Thymus (tissue), 14 donors: Measurements from ENCODE around the gene WEE1. TPM values are rescaled to one million over a fixed set of nuclear protein-coding genes. Genes with fewer than 3 reads are reported as not detected.
A peak's percentile ranks its signal among the peaks of the same experiment; 100 is the strongest.

ENCODE experiments used
- DNase-seq, 9 donors: peaks; one replicate each; pipeline ENCODE4 v3.0.0-alpha.2; 2013; ENCODE audit warnings: low spot score in 9 of 9, low read depth in 6 of 9, missing footprints in 1 of 9
- H3K27ac ChIP-seq, 2 donors: one replicate each; pipeline ENCODE4 v1.5.1; 2013; ENCODE audit warnings: control low read depth in 1 of 2, low read depth in 1 of 2, low read length in 1 of 2, mild to moderate bottlenecking in 1 of 2, moderate library complexity in 1 of 2
- H3K27me3 ChIP-seq, 2 donors: one replicate each; pipeline ENCODE4 v1.5.1; 2013; ENCODE audit warnings: low read length in 1 of 2; ENCODE audit not compliant: control insufficient read depth in 2 of 2, insufficient read depth in 1 of 2
- H3K36me3 ChIP-seq, 2 donors: one replicate each; pipeline ENCODE4 v1.5.1; 2013; ENCODE audit warnings: low read length in 1 of 2, mild to moderate bottlenecking in 1 of 2, moderate library complexity in 1 of 2; ENCODE audit not compliant: control insufficient read depth in 2 of 2, insufficient read depth in 2 of 2
- H3K4me1 ChIP-seq, 2 donors: one replicate each; pipeline ENCODE4 v1.5.1; 2013; ENCODE audit warnings: low read length in 2 of 2; ENCODE audit not compliant: control insufficient read depth in 2 of 2, insufficient read depth in 2 of 2
- H3K4me3 ChIP-seq, 2 donors: one replicate each; pipeline ENCODE4 v1.5.1; 2013; ENCODE audit warnings: low read length in 2 of 2, control low read depth in 1 of 2, mild to moderate bottlenecking in 1 of 2
- H3K9me3 ChIP-seq, 2 donors: one replicate each; pipeline ENCODE4 v1.5.1; 2013; ENCODE audit warnings: low read length in 1 of 2, mild to moderate bottlenecking in 1 of 2; ENCODE audit not compliant: control insufficient read depth in 2 of 2, insufficient read depth in 1 of 2
- WGBS: extraction: QIAGEN DNeasy Blood & Tissue Kit; methylation state at CpG from one replicate; pipeline ENCODE4 v1.1.7; 2013; 5-methylcytosine and 5-hydroxymethylcytosine counted together
- long read RNA-seq, 10 donors: transcript quantifications; one replicate each; lab custom pipeline, GENCODE V29; 2026
- polyA plus RNA-seq: library from polyadenylated mRNA; stranded (reverse); fragments of 200-250 nt; gene quantifications from one replicate; pipeline ENCODE4 v1.2.3, GENCODE V29; 2013
- total RNA-seq: library from RNA; stranded (reverse); fragments of 120-200 nt; gene quantifications from one replicate; pipeline ENCODE4 v1.2.4, GENCODE V29; 2013
- donor health status: healthy.

The WEE1 gene
- 35.5 TPM for total RNA-seq
- polyA plus RNA-seq: 10.9 TPM
- long read RNA-seq, donor 1, partial matches to known transcripts: 0 of 1 reads
- long read RNA-seq, donor 1, other reads (novel, unspliced or antisense): 0 of 1 reads
- long read RNA-seq, donor 2: 0 reads
- long read RNA-seq, donor 3, full-length matches to known transcripts: 9 of 9 reads
- long read RNA-seq, donor 3, partial matches to known transcripts: 0 of 9 reads
- long read RNA-seq, donor 3, other reads (novel, unspliced or antisense): 0 of 9 reads
- long read RNA-seq, donor 4, full-length matches to known transcripts: 7 of 7 reads
- long read RNA-seq, donor 4, partial matches to known transcripts: 0 of 7 reads
- long read RNA-seq, donor 4, other reads (novel, unspliced or antisense): 0 of 7 reads
- long read RNA-seq, donor 5, transcript WEE1-202 (11 exons, 2,799 nt): major isoform, 8 of 10 reads
- long read RNA-seq, donor 5, partial matches to known transcripts: 0 of 10 reads
- long read RNA-seq, donor 5, other reads (novel, unspliced or antisense): 0 of 10 reads
- long read RNA-seq, donor 6, transcript WEE1-202 (11 exons, 2,799 nt): major isoform, 5 of 35 reads
- long read RNA-seq, donor 6, partial matches to known transcripts: 28 of 35 reads
- long read RNA-seq, donor 6, other reads (novel, unspliced or antisense): 0 of 35 reads
- long read RNA-seq, donor 7, partial matches to known transcripts: 0 of 5 reads
- long read RNA-seq, donor 7, other reads (novel, unspliced or antisense): 0 of 5 reads
- long read RNA-seq, donor 8, partial matches to known transcripts: 0 of 4 reads
- long read RNA-seq, donor 8, other reads (novel, unspliced or antisense): 0 of 4 reads
- long read RNA-seq, donor 9, transcript WEE1-202 (11 exons, 2,799 nt): major isoform, 6 of 8 reads
- long read RNA-seq, donor 9, partial matches to known transcripts: 0 of 8 reads
- long read RNA-seq, donor 9, other reads (novel, unspliced or antisense): 0 of 8 reads
- long read RNA-seq, donor 10, partial matches to known transcripts: 5 of 9 reads
- long read RNA-seq, donor 10, other reads (novel, unspliced or antisense): 0 of 9 reads

- WGBS: under 1% methylated on average over 73 of the region's 73 CpGs
- H3K4me1 ChIP-seq: peaks cover 12 to 15% of the 10 kb centered on the region in 2 donors
Measured at GRCh38 chr11:9573052-9573774, at the start of gene WEE1. Gene WEE1, plus strand, starts transcription at chr11:9573670. Its CDS starts 264 bp downstream, at chr11:9573934.

DNA sequence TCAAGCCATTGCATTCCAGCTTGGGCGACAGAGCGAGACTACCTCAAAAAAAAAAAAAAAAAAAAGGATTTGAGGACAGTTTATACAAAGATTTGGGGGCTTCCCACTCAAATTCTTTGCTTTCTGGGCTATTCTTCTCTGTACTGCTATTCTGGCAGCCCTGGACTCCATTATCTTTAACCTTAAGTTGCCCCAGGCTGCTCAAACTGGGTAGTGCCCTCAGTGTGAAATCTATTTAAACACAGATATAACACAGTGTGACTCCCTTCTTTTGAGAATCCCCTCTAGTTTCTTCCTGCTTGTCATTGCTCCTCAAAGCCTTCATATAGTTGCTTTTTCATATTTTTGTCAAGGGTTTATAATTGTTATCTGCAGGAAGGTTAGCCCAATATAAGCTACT lies 49.5 kb upstream of the WEE1 start:
- Histone ChIP-seq H3K36me3 (peaks cover 25 to 30% of the 10 kb centered on the region in 2 donors), H3K27ac (no peak overlapping the region), H3K27me3 (no peaks in the 10 kb centered on the region), H3K4me1 (no peaks in the 10 kb centered on the region), H3K9me3 (no peaks in the 10 kb centered on the region), H3K4me3 (no peak overlapping the region)
- DNase-seq: no peak
- WGBS: 96% methylated on average over 2 of the region's 2 CpGs

More at GRCh38 chr11:9573052-9573774, at the start of gene WEE1:
- peaks cover 0 to 4% of the 10 kb centered on the region in 2 donors for H3K27me3 ChIP-seq
- H3K27ac ChIP-seq: peak within 1 kb of the TSS; percentile 64 to 77
- DNase-seq: peak; percentile 69 to 96 (median 89)
- H3K9me3 ChIP-seq: no peaks in the 10 kb centered on the region
- peak within 1 kb of the TSS; percentile 84 to 88 for H3K4me3 ChIP-seq
- peaks cover 0 to 17% of the 10 kb centered on the region in 2 donors for H3K36me3 ChIP-seq

DNA sequence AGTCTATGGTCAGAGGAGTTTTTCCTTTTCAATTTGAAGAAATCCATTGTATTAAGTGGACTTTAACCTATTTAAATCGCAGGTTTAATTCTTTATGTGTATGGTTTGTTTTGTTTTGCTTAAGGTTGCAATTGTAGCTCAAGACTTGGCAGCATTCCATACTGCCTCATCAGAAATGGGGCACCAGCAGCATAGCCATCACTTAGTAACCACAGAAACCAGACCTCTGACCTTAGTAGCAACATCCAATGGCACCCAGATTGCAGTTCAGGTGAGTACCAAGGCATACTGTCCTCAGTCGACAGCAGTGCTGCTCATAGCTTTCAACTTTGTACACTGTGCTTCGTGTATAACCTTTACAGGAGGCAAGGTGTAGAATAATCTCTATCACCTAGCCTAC lies 48.4 kb upstream of the WEE1 start:
- no peak for DNase-seq
- WGBS: 94% methylated on average over 3 of the region's 3 CpGs
- H3K4me3 ChIP-seq: no peak overlapping the region
- no peaks in the 10 kb centered on the region for H3K27me3 ChIP-seq
- H3K36me3 ChIP-seq: peaks cover 27% of the 10 kb centered on the region in 2 donors
- no peak overlapping the region for H3K27ac ChIP-seq
- H3K9me3 ChIP-seq: no peaks in the 10 kb centered on the region
- H3K4me1 ChIP-seq: peaks cover 0 to 7% of the 10 kb centered on the region in 2 donors

DNA sequence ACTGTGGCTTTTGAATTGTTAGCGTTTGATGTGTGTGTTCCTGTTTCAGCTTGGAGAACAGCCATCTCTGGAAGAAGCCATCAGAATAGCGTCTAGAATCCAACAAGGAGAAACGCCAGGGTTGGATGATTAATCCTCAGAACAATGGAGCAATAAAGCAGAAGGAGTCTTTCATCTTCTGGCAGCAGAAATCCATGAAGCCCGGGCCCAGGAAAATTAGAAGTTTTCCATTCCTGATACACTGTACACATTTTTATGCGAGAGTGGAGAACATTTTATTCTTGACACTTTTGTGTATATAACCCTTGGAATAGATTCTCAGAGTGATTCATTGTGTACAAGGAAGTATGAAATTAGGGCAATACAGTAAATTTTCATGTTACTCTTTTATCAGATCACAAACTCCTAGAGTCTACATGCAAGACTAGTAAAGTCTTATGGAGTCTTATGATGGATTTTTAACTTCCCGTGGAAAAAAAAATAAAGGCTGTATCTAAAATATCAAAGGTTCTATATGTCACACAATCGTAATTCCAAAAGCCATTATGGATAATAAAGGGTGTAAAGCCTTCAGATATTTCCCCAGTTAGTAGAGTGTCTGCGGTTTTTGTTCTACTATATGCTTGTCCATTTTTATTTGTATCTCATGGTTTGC lies 45.9 kb upstream of the WEE1 start:
- H3K27ac ChIP-seq: no peak overlapping the region
- H3K9me3 ChIP-seq: no peaks in the 10 kb centered on the region
- no peak overlapping the region for H3K4me3 ChIP-seq
- H3K4me1 ChIP-seq: peaks cover 0 to 10% of the 10 kb centered on the region in 2 donors
- 91% methylated on average over 8 of the region's 8 CpGs for WGBS
- peaks cover 22 to 23% of the 10 kb centered on the region in 2 donors for H3K36me3 ChIP-seq
- DNase-seq: peak in 1 of 9 donors; percentile 13
- H3K27me3 ChIP-seq: no peaks in the 10 kb centered on the region

- Histone ChIP-seq H3K36me3 (peaks cover 22% of the 10 kb centered on the region in 2 donors), H3K4me1 (peaks cover 0 to 10% of the 10 kb centered on the region in 2 donors), H3K9me3 (no peaks in the 10 kb centered on the region), H3K27me3 (no peaks in the 10 kb centered on the region), H3K27ac (no peak overlapping the region), H3K4me3 (no peak overlapping the region)
- DNase-seq: no peak
- WGBS: 99% methylated on average over 1 of the region's 1 CpG
Measured at GRCh38 chr11:9528136-9528501, 45.4 kb upstream of the WEE1 start.

DNA sequence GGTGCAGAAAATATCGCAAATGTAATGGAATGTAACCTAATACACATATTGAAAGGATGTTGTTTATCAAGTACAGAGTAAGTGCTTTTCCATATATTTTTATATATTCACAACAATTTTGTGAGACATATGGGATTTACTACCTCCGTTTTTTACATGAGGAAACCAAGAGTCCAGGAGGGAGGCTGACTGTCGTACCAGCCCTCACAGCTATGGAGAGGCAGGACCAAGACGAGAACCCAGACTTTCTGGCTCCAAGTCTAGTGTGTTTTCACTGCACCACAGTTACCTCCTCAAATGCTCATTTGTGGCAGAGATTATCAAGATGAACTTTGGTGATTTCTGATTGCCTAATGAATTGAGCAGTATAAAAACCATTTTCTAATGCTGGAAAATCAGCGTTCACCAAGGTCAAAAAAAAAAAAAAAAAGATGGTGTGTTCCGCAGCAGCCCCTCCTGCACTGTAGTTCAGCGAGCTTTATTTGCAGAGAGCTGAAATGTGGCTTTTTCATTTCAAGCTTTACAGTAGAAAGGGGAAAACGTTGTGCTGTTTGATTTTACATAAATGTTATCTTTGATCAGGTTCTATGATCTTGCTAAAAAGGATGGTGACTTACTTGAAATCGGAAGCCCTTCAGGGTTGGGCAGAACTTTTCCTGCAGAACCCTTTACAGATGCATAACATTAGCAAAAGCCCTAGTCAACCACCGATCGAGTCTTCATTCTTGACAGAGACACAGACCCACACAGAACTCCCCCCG lies 44.7 kb upstream of the WEE1 start:
- Histone ChIP-seq H3K9me3 (no peaks in the 10 kb centered on the region), H3K36me3 (peaks cover 21 to 22% of the 10 kb centered on the region in 2 donors), H3K4me3 (no peak overlapping the region), H3K27ac (no peak overlapping the region), H3K4me1 (peaks cover 0 to 10% of the 10 kb centered on the region in 2 donors), H3K27me3 (no peaks in the 10 kb centered on the region)
- DNase-seq: no peak
- WGBS: 94% methylated on average over 12 of the region's 12 CpGs

DNA sequence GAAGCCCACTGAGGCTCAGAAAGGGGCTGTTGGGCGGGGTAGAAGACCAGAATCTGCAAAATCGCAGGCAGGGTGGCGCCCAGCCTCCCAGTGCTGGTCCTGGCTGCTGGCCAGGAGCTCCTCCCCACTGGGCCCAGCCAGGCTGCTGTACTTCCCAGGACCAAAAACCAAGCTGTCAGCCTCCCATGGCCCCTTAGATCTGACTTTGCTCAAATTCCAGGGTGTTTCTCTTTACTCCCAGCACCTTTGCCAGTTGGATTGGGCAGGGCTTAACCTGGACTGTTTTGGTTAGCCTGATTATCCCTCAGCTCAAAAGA lies 44.2 kb upstream of the WEE1 start:
- H3K27ac ChIP-seq: no peak overlapping the region
- peaks cover 21 to 22% of the 10 kb centered on the region in 2 donors for H3K36me3 ChIP-seq
- no peak overlapping the region for H3K4me3 ChIP-seq
- H3K9me3 ChIP-seq: no peaks in the 10 kb centered on the region
- peaks cover 0 to 10% of the 10 kb centered on the region in 2 donors for H3K4me1 ChIP-seq
- DNase-seq: no peak
- no peaks in the 10 kb centered on the region for H3K27me3 ChIP-seq
- 98% methylated on average over 3 of the region's 3 CpGs for WGBS
